GM12878 (cell line): Measurements from ENCODE around the gene HBA2. TPM values are rescaled to one million over a fixed set of nuclear protein-coding genes. Genes with fewer than 3 reads are reported as not detected.

Experiments
- ATAC-seq: fragments of 200-7000 bp; cut with Tn5 transposase; 3 replicates; pipeline ENCODE4 v1.9.1; 2020; ENCODE audit warnings: mild to moderate bottlenecking, moderate library complexity
- BruUV-seq: library from RNA; stranded (reverse); fragments of 400-500 nt; replicated peaks from 2 replicates; lab custom pipeline; 2021; lab: Mats Ljungman, UMichigan
- CTCF ChIA-PET: fragments of 300-600 bp; sonication (Branson Sonifier 250); formaldehyde crosslinking; extraction: SDS; loops from one replicate; lab custom pipeline; 2021; ENCODE audit warnings: inconsistent platforms; lab: Yijun Ruan, JAX
- POLR2A ChIA-PET: fragments of 350-600 bp; formaldehyde crosslinking; extraction: SDS; loops from one replicate; lab custom pipeline; 2021; ENCODE audit warnings: inconsistent platforms; lab: Charles Lee
- RAD21 ChIA-PET: fragments of 300-600 bp; sonication (Branson Sonifier 250); formaldehyde crosslinking; loops from one replicate; lab custom pipeline; 2023; ENCODE audit warnings: antibody characterized with exemption; ENCODE audit not compliant: unreplicated experiment; lab: Charles Lee
- SMC1A ChIA-PET: fragments of 300-600 bp; sonication (Branson Sonifier 250); formaldehyde crosslinking; loops from one replicate; lab custom pipeline; 2023; ENCODE audit not compliant: unreplicated experiment, uncharacterized antibody; lab: Charles Lee
- DNase-seq: peaks from one replicate; pipeline ENCODE4 v3.0.0-alpha.2; 2011; ENCODE audit warnings: low read depth, low spot score
- FAIRE-seq: peaks from 3 replicates; lab custom pipeline; 2011; peaks lifted over from hg19 to GRCh38; lab: Jason Lieb, UNC
- H2AFZ ChIP-seq: 2 replicates; pipeline ENCODE4 v1.6.0; 2011; ENCODE audit warnings: low read depth, low read length, control low read depth; ENCODE audit not compliant: control insufficient read depth
- H3K27ac ChIP-seq: 2 replicates; pipeline ENCODE4 v1.5.1; 2011; ENCODE audit warnings: control low read depth; ENCODE audit not compliant: control insufficient read depth, insufficient read depth
- H3K27me3 ChIP-seq, 2 experiments: replicated peaks in 1 of 2; 2 replicates each; pipeline versions ENCODE4 v1.6.0 to v1.6.1; 2011; ENCODE audit warnings: low read length in 1 of 2; ENCODE audit not compliant: control insufficient read depth in 2 of 2, insufficient read depth in 2 of 2
- H3K36me3 ChIP-seq, 2 experiments: 2 replicates each; pipeline ENCODE4 v1.5.1; 2011; ENCODE audit warnings: low read length in 1 of 2; ENCODE audit not compliant: control insufficient read depth in 2 of 2, insufficient read depth in 2 of 2
- H3K4me1 ChIP-seq: 2 replicates; pipeline ENCODE4 v1.6.1; 2011; ENCODE audit warnings: mild to moderate bottlenecking, low read length, moderate library complexity, mixed read lengths; ENCODE audit not compliant: control insufficient read depth, insufficient read depth
- H3K4me2 ChIP-seq: 2 replicates; pipeline ENCODE4 v1.6.0; 2011; ENCODE audit warnings: control low read depth; ENCODE audit not compliant: control insufficient read depth, insufficient read depth
- H3K4me3 ChIP-seq: fragments of 200-600 bp; sonication (generic); 2 replicates; pipeline ENCODE4 v1.5.1; 2016
- H3K79me2 ChIP-seq: 2 replicates; pipeline ENCODE4 v1.6.0; 2011; ENCODE audit warnings: low read length; ENCODE audit not compliant: control insufficient read depth, insufficient read depth
- H3K9ac ChIP-seq: 2 replicates; pipeline ENCODE4 v1.8.0; 2011; ENCODE audit warnings: low read length, control low read depth, mixed read lengths; ENCODE audit not compliant: control insufficient read depth, insufficient read depth
- H3K9me3 ChIP-seq: replicated peaks from 3 replicates; pipeline ENCODE4 v1.5.1; 2011; ENCODE audit warnings: mild to moderate bottlenecking, low read length; ENCODE audit not compliant: control insufficient read depth, insufficient read depth
- H4K20me1 ChIP-seq: 2 replicates; pipeline ENCODE4 v1.6.0; 2011; ENCODE audit not compliant: control insufficient read depth, insufficient read depth
- BACH1 ChIP-seq: fragments of 450-650 bp; IDR thresholded peaks from 2 replicates; pipeline ENCODE4 v1.6.1; 2017; ENCODE audit warnings: mild to moderate bottlenecking, borderline replicate concordance
- CHD2 ChIP-seq: IDR thresholded peaks from 2 replicates; pipeline ENCODE4 v1.6.1; 2011; ENCODE audit warnings: low read depth, low read length, improper control_type of control experiment, borderline replicate concordance
- EED ChIP-seq: sonication (generic); IDR thresholded peaks from 2 replicates; pipeline ENCODE4 v1.6.1; 2016; ENCODE audit warnings: antibody characterized with exemption, low read depth
- EZH2 ChIP-seq: IDR thresholded peaks from 2 replicates; pipeline ENCODE4 v1.6.1; 2012; ENCODE audit warnings: low read depth, mild to moderate bottlenecking, control low read depth, inconsistent platforms, low read length, borderline replicate concordance; ENCODE audit not compliant: control insufficient read depth
- HDGF ChIP-seq: fragments of 450-650 bp; IDR thresholded peaks from 2 replicates; pipeline ENCODE4 v1.6.1; 2016; ENCODE audit warnings: antibody characterized with exemption
- KLF5 ChIP-seq: fragments of 450-650 bp; IDR thresholded peaks from 2 replicates; pipeline ENCODE4 v1.6.1; 2014; ENCODE audit warnings: mild to moderate bottlenecking; ENCODE audit not compliant: partially characterized antibody
- MTA2 ChIP-seq: fragments of 450-650 bp; IDR thresholded peaks from 2 replicates; pipeline ENCODE4 v1.6.1; 2016; ENCODE audit warnings: low read depth, mild to moderate bottlenecking, moderate library complexity
- NFIC ChIP-seq: IDR thresholded peaks from 2 replicates; pipeline ENCODE4 v1.6.1; 2012; ENCODE audit warnings: low read depth, mild to moderate bottlenecking, inconsistent platforms, low read length, moderate library complexity
- NR2C1 ChIP-seq: fragments of 450-650 bp; IDR thresholded peaks from 2 replicates; pipeline ENCODE4 v1.6.1; 2017; ENCODE audit warnings: antibody characterized with exemption, mild to moderate bottlenecking, moderate library complexity
- SMAD5 ChIP-seq: IDR thresholded peaks from 2 replicates; pipeline ENCODE4 v1.6.1; 2016; ENCODE audit warnings: antibody characterized with exemption, low read depth
- TBL1XR1 ChIP-seq: IDR thresholded peaks from 2 replicates; pipeline ENCODE4 v1.6.1; 2012; ENCODE audit warnings: low read depth, low read length, improper control_type of control experiment
- USF1 ChIP-seq: IDR thresholded peaks from 2 replicates; pipeline ENCODE4 v1.6.1; 2011; ENCODE audit warnings: borderline replicate concordance, low read depth, mild to moderate bottlenecking, moderate library complexity, mixed read lengths, low read length; ENCODE audit not compliant: insufficient read depth; ENCODE audit errors: extremely low read length
- WGBS: methylation state at CpG from one replicate; pipeline ENCODE4 v1.1.6; 2016; ENCODE audit warnings: low lambda C conversion rate; ENCODE audit not compliant: insufficient replicate concordance, insufficient coverage; ENCODE audit errors: missing lambda C conversion rate; 5-methylcytosine and 5-hydroxymethylcytosine counted together
- in situ Hi-C: fragments of 300-500 bp; cut with MboI; formaldehyde crosslinking; loops from 9 replicates; pipeline ENCODE4 v1.14.3; 2018; ENCODE audit warnings: mixed read lengths
- intact Hi-C: fragments of 100-400 bp; cut with micrococcal nuclease; formaldehyde crosslinking; loops from one replicate; pipeline ENCODE4 v1.14.2; 2022; ENCODE audit not compliant: unreplicated experiment
- polyA plus RNA-seq, 11 experiments: library from polyadenylated mRNA; depleted of rRNA in 4 of 11; unstranded in 6 of 11; stranded (reverse) in 5 of 11; fragments of >200 nt; fragmentation: Nextera tagmentation in 4 of 11; fragmentation: Illumina TruSeq in 1 of 11; extraction: Ambion mirVana in 4 of 11; extraction: Trizol in 1 of 11; gene quantifications; 1 replicate in 1 of 11; 2 replicates in 10 of 11; pipeline versions ENCODE4 v1.2.1 to v1.2.3, GENCODE V29; 2011 to 2016; ENCODE audit warnings: inconsistent platforms in 2 of 11, missing spikeins in 2 of 11, low read depth in 1 of 11
- total RNA-seq, 4 experiments: library from RNA; depleted of rRNA in 3 of 4; stranded (reverse); fragments of >200 nt in 3 of 4; fragmentation: Illumina TruSeq in 1 of 4; extraction: Trizol in 1 of 4; gene quantifications; 2 replicates each; pipeline versions ENCODE4 v1.2.1 to v1.2.3, GENCODE V29; 2013 to 2021
- TF ChIP-seq, protein P1 (sequence below): fragments of 450-650 bp; IDR thresholded peaks from 2 replicates; pipeline ENCODE4 v1.6.1; 2018; ENCODE audit warnings: mild to moderate bottlenecking, low read depth, moderate library complexity; ENCODE audit not compliant: partially characterized antibody

HBA2 gene
- total and polyA plus RNA-seq, 10 of the 15 experiments (the other 5 are each of a cell fraction or from before 2014, with no cell fraction given): 0.30 to 0.96 (median 0.92) TPM; not detected in 7

- TF ChIP-seq EED (no peak), HDGF (no peak)
These were observed 7.7 kb upstream of the HBA2 start (continued) for GRCh38 chr16:164827-165538.

- no peak for TF ChIP-seq KLF5
- no peak for TF ChIP-seq TBL1XR1
- TF ChIP-seq USF1: peak; percentile 12
- TF ChIP-seq SMAD5: no peak
- TF ChIP-seq NFIC: no peak
- 0 out of 2 replicates have a peak, but pooled peaks have one; percentile 49 for TF ChIP-seq EZH2
- no peak for TF ChIP-seq NR2C1
- no peak for TF ChIP-seq MTA2
- TF ChIP-seq BACH1: no peak
- TF ChIP-seq, protein P1, sequence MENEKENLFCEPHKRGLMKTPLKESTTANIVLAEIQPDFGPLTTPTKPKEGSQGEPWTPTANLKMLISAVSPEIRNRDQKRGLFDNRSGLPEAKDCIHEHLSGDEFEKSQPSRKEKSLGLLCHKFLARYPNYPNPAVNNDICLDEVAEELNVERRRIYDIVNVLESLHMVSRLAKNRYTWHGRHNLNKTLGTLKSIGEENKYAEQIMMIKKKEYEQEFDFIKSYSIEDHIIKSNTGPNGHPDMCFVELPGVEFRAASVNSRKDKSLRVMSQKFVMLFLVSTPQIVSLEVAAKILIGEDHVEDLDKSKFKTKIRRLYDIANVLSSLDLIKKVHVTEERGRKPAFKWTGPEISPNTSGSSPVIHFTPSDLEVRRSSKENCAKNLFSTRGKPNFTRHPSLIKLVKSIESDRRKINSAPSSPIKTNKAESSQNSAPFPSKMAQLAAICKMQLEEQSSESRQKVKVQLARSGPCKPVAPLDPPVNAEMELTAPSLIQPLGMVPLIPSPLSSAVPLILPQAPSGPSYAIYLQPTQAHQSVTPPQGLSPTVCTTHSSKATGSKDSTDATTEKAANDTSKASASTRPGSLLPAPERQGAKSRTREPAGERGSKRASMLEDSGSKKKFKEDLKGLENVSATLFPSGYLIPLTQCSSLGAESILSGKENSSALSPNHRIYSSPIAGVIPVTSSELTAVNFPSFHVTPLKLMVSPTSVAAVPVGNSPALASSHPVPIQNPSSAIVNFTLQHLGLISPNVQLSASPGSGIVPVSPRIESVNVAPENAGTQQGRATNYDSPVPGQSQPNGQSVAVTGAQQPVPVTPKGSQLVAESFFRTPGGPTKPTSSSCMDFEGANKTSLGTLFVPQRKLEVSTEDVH: no peak
- no peak for TF ChIP-seq CHD2
- TF ChIP-seq, all 136 proteins: peak for 2
- in situ Hi-C loops: no loop called here
- BruUV-seq: no TSS peak
- Histone ChIP-seq H3K36me3 (no peaks in the 10 kb centered on the region), H2AFZ (no peak within 1 kb of the TSS), H3K79me2 (no peaks in the 10 kb centered on the region), H3K27ac (no peak within 1 kb of the TSS), H3K4me3 (no peak within 1 kb of the TSS), H3K9ac (no peak within 1 kb of the TSS), H3K4me2 (peak within 1 kb of the TSS; percentile 50; the same call in 1 of the 2 replicates), H3K9me3 (no peaks in the 10 kb centered on the region), H4K20me1 (no peaks in the 10 kb centered on the region), H3K27me3 (peaks cover 9 to 24% of the 10 kb centered on the region in 2 experiments), H3K4me1 (peaks cover 3% of the 10 kb centered on the region; the same call in 1 of the 2 replicates)
- ChIA-PET POLR2A (no interaction called here), SMC1A (no interaction called here), RAD21 (no interaction called here), CTCF (interaction anchor here (1.3 kb wide), 1 partner anchor 59 kb away, joined by 3 read pairs; no protein-coding TSS in a partner anchor)
- DNase-seq: no peak
- no peak; the same call in 1 of the 3 replicates for ATAC-seq
- no peak for FAIRE-seq
- WGBS: 28% methylated on average over 73 of the region's 75 CpGs
- intact Hi-C loops: no loop called here
These were observed 6.9 kb upstream of the HBA2 start, which contains the start of gene HBM for GRCh38 chr16:165539-166374. Gene HBM, plus strand, starts transcription at chr16:165978. Its CDS starts 20 bp downstream, at chr16:165998.
